Left ventricle myocardium superior (tissue), 1 donor: ENCODE results near the gene KRT7. TPM values are rescaled to one million over a fixed set of nuclear protein-coding genes. Genes with fewer than 3 reads are reported as not detected.

Experiments used
- ATAC-seq: fragments of 200-7000 bp; cut with Tn5 transposase; one replicate; pipeline ENCODE4 v1.9.1; 2020; ENCODE audit warnings: mild to moderate bottlenecking, moderate library complexity
- DNase-seq: peaks from one replicate; pipeline ENCODE4 v3.0.0-alpha.2; 2020
- intact Hi-C: fragments of 100-400 bp; cut with micrococcal nuclease; formaldehyde crosslinking; loops from one replicate; pipeline ENCODE4 v1.11.0; 2022
- total RNA-seq: library from RNA; stranded (reverse); fragmentation: NEBNext Ultra II Directional; extraction: Animal tissue kit (Norgen Biotek cat#: 25700); gene quantifications from one replicate; pipeline ENCODE4 v1.2.1, GENCODE V29; 2021
- donor health status: DM: no; HTN: yes; CAD: no; lungs with severe emphysema.

KRT7 gene
- total RNA-seq, 1 donor from 2014 or later = 0.69 TPM

- ATAC-seq (no peak), DNase-seq (no peak)
- intact Hi-C loops = no loop called here
Measured at GRCh38 chr12:52225752-52226151, 7.3 kb upstream of the KRT7 start.

- intact Hi-C loops = no loop called here
Measured at GRCh38 chr12:52226446-52226845, 6.6 kb upstream of the KRT7 start.

GRCh38 chr12:52227606-52228166 lies 5.4 kb upstream of the KRT7 start:
- DNase-seq (no peak), ATAC-seq (no peak)
- intact Hi-C loops = no loop called here

More at GRCh38 chr12:52226446-52226845, 6.6 kb upstream of the KRT7 start:
- ATAC-seq (no peak), DNase-seq (no peak)

DNA sequence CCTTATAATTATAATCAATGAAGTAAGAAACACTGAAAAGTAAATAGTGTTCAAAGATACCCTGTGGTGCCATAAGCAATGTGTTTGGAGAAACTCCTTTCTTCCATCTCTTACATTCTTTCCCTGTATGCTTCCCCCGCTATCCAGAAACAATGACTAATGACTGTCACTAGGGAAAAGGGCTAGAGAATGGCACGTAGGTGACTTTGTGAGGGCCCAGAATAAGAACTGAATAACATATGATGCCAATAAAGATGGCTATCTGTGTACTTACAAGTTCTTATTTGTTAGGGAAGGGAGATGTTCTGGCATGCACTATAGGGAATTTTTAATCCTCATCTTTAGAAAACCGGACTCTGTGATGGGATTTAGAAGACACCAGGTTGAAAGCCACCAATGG lies 4.7 kb upstream of the KRT7 start:
- intact Hi-C loops = no loop called here
- DNase-seq (no peak), ATAC-seq (no peak)

DNA sequence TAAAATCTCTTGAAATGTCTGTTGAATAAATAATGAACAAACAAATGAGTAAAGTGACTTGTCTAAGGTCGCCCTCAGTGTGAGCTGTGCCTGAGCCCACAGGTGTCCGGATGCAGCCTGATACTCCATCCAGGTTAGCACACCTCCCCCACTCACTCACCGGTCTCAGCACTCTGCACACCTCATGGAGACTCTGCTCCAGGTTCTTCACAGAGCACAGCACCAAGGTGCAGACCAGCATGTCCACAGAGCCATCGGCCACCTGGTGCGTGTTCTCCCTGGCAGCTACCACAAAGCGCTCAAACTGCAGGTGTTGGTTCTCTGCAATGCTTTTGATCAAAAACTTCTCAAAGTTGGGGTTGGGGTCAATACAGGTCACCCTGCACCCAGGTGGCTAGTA lies 4.1 kb upstream of the KRT7 start:
- no peak for ATAC-seq
- no peak for DNase-seq
- intact Hi-C loops = no loop called here

GRCh38 chr12:52229836-52230343 lies 3.2 kb upstream of the KRT7 start:
- DNase-seq (no peak), ATAC-seq (no peak)
- intact Hi-C loops = no loop called here

DNA sequence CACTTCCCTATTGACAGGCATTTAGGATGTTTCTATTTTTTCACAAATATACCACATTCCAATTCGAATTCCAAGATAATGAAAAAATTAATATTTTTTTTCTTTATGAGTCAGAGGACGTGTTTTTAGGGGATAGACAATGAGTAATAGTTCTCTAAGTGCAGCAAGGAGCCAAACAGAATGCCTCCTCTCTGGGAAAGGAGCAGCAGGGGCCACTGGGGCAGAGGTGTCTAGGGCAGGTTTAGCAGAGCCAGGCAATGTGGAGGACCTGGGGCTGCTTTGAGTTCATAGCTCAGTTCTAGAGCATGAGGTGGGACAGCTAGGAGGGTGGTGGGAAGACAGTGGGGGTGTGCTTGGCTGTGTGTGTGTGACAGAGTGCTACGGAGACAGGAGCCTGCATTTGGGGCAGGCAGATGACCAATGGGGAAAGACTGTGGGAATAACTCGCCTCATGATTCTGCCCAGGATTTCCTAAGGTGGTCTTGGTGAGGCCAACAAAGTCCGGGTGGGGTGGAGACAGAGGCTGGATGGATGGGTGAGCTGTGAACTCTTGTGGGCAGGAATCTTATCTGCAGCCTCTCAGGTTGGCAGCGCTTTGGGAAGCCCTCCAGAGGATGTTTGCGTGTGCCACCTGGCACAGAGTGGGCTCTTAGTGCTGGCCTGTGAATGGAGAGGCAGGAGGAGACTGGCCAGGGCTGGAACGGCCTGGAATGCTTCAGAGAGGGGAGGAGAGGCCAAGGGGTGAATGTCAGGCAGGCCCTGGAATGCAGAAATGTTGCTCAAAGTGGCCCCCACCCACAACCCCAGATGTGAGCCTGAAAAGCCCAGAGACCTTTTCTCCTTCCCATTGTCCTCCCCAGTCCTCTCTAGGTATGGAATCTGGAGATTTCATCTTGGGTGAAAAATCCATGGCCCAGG lies 2.4 kb upstream of the KRT7 start:
- peak; percentile 72 for DNase-seq
- intact Hi-C loops = no loop called here
- ATAC-seq = peak; percentile 96

DNA sequence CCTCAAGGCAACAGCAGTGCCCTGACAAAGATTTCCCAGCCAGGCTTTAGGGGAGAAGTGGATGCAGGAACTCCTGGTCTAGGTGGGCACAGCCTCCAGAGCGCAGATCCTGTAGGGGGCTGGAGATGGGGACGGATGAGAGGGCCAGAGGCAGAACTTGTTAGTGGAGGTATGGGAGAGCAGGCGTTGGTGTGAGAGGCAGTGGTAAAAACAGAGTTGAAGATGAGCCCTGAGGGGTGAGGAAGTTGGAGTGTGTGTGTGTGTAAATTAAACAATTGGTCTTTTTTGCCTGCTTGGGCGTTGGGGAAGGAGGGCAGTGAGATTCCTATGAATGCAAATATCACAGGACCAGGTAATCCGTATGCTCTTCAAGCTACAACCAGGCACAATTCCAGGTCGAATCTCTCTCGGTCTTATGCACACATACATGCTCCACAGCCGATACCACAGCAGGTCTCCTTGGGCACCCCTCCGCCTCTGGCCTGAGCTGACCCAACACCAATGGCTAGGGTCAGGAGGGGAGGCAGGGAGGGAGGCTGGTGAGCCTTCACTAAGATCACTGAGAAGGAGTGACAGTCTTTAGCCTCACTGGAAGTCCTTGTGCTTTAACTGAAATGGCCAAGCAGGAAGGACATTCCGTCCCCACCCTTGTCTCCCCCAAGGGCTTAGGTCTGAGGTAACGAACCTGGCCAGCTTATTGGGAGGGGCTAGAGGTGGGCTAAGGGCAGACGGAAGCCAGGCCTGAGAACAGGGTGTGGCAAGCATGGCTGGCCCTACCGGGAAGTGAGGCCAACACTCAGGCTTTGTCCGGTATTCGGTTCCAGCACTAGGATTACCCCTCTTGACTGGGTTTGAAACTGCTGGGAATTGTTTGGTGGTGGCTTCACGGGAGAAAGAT lies 1.5 kb upstream of the KRT7 start:
- intact Hi-C loops = no loop called here
- ATAC-seq (no peak), DNase-seq (no peak)

- DNase-seq (no peak), ATAC-seq (no peak)
- intact Hi-C loops = no loop called here
Measured at GRCh38 chr12:52232203-52232673, 805 bp upstream of the KRT7 start.

- ATAC-seq (no peak), DNase-seq (no peak)
- intact Hi-C loops = no loop called here
Measured at GRCh38 chr12:52233462-52234207, 592 bp downstream of the KRT7 start.

DNA sequence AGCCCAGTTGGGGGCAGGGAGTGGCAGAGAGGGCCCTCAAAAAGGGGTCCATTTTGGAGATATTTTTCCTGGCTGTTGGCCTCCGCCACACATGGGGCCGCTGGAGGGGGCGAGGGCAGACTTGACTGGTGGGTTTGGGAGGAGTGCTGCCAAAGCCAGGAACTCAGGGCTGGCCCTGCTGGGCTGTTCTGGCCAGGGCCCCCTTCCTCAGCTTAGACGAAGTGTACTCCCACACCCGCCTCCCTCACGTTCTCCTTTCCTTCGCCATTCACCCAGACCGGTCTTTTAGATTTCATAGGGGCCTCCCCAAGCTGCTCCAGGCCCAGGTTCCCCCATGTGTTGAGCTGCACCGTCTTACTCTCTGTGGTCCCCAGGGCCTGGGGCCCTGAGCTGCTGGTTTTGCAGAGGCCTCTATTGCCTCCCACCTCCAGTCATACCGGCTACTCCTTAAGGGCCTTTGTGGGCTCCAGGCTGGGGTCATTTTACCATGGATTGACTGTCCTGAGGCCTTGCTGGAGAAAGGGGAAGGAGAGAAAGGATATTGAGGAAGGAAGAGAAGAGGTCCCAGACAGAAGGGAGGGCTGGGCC lies 1.3 kb downstream of the KRT7 start:
- intact Hi-C loops = no loop called here
- no peak for ATAC-seq
- DNase-seq = no peak

DNA sequence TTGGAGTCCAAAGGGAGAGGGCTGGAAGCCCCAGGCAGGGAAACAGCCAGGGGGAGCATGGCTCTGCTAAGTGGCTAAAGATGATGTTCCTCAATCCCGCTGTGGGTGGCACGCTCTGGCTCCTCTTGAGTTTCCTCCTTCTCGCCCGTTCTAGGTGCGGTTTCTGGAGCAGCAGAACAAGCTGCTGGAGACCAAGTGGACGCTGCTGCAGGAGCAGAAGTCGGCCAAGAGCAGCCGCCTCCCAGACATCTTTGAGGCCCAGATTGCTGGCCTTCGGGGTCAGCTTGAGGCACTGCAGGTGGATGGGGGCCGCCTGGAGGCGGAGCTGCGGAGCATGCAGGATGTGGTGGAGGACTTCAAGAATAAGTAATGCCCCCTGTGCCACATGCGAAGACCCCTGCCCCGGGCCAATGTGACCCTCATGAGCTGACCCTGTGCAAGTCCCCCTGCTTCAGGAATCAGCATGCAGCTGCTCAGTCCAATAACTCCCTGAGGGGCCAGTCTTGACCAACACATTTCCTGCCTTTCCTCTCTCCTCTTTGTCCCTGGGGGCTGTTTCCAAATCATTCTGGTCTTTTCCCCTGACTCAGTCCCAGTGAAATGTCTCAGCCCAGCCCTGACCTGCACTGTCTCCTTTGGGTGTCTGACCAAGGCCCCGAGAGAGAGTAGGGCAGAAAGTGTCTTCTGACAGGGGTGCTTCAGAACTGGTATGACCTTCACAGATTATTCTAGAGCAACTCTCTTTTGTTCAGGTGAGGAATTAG lies 2.1 kb downstream of the KRT7 start:
- intact Hi-C loops = no loop called here
- ATAC-seq (no peak), DNase-seq (no peak)

GRCh38 chr12:52235822-52236361 lies 2.8 kb downstream of the KRT7 start:
- DNase-seq (no peak), ATAC-seq (no peak)
- intact Hi-C loops = no loop called here

DNA sequence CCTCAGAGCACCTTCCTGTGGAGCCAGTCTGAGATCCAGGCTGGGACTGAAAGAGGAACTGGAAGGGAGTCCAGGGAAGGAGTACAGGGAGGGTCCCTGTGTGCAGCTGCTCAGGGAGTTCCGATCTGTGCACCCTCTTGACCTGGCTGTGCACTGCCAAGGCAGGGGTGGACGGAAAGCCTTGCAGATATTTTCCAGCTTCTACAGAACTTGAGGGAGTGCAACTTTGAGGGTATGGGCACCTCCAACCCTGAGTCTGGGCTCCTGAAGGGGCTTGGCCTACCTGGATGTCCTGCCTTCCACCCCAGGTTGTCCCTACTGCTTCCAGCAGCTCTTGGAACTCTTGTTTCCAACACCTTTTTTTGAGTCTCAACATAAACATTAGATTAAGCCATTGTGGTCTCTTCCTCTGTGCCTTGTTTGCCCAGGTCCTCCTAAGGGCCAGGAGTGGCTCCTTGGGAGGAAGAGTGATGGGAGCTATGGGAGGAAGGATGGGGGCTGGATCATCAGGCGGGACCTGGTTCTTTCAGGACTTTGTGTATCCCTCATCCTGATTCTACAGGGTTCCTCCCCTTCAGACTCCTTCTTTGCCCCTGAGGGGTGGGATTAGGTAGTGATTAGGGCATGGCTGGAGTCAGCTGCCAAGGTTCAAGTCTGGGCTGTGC lies 3.5 kb downstream of the KRT7 start:
- intact Hi-C loops = no loop called here
- DNase-seq (no peak), ATAC-seq (no peak)

DNA sequence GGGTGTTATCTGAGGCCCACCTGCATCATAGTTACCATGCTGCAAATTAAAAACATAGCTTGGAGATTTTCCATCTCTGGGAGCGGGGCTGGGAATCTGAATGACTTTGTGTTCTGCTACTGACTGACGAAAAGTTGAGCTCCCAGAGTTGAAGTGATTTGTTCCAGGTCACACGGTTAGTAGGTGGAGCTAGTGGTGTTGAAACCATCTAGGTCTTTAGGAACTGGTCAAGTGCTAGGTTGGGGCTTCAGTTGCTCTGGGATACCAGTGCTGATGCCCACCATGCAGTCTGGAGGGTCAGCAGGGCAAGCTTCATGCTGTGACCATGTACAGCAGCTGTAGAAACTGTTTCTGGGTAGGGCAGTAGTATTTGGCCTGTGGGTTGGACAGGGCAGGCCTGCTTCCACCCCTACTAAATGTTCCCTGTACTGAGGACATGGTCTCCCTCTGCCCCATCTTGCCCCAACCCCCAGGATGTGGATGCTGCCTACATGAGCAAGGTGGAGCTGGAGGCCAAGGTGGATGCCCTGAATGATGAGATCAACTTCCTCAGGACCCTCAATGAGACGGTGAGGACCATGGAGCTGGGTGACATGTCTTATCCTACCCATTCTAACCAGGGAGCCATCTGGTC lies 5.3 kb downstream of the KRT7 start:
- DNase-seq (no peak), ATAC-seq (no peak)
- intact Hi-C loops = no loop called here

DNA sequence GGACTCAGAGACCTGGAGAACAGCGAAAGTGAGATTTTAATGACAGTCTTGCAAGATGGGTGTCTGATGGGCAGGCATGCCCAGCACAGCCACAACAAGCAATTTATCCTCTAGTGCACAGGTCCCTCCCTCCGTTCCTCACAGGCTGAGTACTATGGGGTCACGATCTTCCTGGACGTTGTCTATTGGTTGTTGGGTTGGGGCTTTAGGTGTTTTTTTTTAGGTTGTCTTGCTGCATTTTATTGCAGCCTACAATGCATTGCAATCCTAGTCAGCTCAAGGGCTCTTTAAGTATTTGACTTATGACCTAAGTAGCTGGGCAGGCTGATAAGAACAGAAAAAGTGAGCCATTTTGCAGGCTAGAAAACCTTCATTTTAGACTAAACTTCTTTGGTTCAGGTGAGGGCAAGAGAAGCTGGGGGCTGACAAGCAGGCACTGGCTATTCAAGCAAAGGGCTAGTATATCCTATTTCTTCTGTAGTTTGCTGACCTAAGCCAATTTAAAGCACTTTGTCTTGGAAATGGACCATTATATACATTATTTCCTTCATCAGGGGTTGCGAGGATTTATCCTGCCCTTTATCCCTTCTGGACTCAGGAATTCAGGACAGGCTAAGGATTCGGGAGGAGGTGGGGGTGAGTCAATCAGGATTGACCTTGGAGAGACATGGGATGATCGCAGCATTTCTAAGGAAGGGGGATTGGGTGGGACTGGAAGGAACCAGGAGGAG lies 6.0 kb downstream of the KRT7 start:
- DNase-seq (no peak), ATAC-seq (no peak)
- intact Hi-C loops = no loop called here
